ENCODE results near the gene CBR1. TPM values are rescaled to one million over a fixed set of nuclear protein-coding genes. Genes with fewer than 3 reads are reported as not detected.
A peak's percentile ranks its signal among the peaks of the same experiment; 100 is the strongest.

Gene CBR1
- total RNA-seq, 1 donor from 2014 or later = 20.3 TPM

GRCh38 chr21:36063375-36064084, 6.3 kb upstream of the CBR1 start:
- Mint-ChIP-seq H3K27ac (ENCODE audit: unreplicated experiment) (no peak overlapping the region), H3K4me1 (ENCODE audit: low read depth, unreplicated experiment) (peaks cover 5% of the 10 kb centered on the region), H3K27me3 (ENCODE audit: low read depth, unreplicated experiment) (no peaks in the 10 kb centered on the region), H3K4me3 (ENCODE audit: unreplicated experiment) (no peak overlapping the region), H3K36me3 (ENCODE audit: low read depth, unreplicated experiment) (no peaks in the 10 kb centered on the region), H3K9me3 (ENCODE audit: unreplicated experiment) (peaks cover under 1% of the 10 kb centered on the region)
- TF ChIP-seq EZH2 (IDR thresholded peaks at IDR 0.05; ENCODE audit: insufficient read depth, low read length) = no peak
- TF ChIP-seq, protein P1, sequence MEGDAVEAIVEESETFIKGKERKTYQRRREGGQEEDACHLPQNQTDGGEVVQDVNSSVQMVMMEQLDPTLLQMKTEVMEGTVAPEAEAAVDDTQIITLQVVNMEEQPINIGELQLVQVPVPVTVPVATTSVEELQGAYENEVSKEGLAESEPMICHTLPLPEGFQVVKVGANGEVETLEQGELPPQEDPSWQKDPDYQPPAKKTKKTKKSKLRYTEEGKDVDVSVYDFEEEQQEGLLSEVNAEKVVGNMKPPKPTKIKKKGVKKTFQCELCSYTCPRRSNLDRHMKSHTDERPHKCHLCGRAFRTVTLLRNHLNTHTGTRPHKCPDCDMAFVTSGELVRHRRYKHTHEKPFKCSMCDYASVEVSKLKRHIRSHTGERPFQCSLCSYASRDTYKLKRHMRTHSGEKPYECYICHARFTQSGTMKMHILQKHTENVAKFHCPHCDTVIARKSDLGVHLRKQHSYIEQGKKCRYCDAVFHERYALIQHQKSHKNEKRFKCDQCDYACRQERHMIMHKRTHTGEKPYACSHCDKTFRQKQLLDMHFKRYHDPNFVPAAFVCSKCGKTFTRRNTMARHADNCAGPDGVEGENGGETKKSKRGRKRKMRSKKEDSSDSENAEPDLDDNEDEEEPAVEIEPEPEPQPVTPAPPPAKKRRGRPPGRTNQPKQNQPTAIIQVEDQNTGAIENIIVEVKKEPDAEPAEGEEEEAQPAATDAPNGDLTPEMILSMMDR (IDR thresholded peaks at IDR 0.05; ENCODE audit: insufficient read depth, low read depth, low read length) = no peak
- Histone ChIP-seq H3K4me2 (ENCODE audit: low read length) (no peak overlapping the region), H4K20me1 (ENCODE audit: insufficient read depth, low read length) (no peaks in the 10 kb centered on the region), H3K4me3 (ENCODE audit: insufficient read depth, low read depth, low read length) (no peak overlapping the region), H3K27me3 (ENCODE audit: insufficient read depth, low read length) (no peaks in the 10 kb centered on the region), H3K36me3 (ENCODE audit: insufficient read depth, low read length) (no peaks in the 10 kb centered on the region), H3K27ac (ENCODE audit: low read depth, low read length) (no peak overlapping the region), H2AFZ (ENCODE audit: low read depth, low read length) (no peak overlapping the region), H3K9ac (ENCODE audit: low read length) (no peak overlapping the region), H3K4me1 (ENCODE audit: insufficient read depth, low read length) (peaks cover 3% of the 10 kb centered on the region), H3K79me2 (ENCODE audit: insufficient read depth, low read length) (peaks cover 10% of the 10 kb centered on the region), H3K9me3 (ENCODE audit: insufficient read depth, low read depth, low read length) (peaks cover 3% of the 10 kb centered on the region)
- FAIRE-seq = no peak
- no peak for DNase-seq (ENCODE audit: low read depth)

GRCh38 chr21:36064085-36064460, 5.8 kb upstream of the CBR1 start:
- TF ChIP-seq EZH2 (IDR thresholded peaks at IDR 0.05; ENCODE audit: insufficient read depth, low read length) = no peak
- TF ChIP-seq, protein P1 (IDR thresholded peaks at IDR 0.05; ENCODE audit: insufficient read depth, low read depth, low read length) = no peak
- H3K79me2 ChIP-seq (ENCODE audit: insufficient read depth, low read length) = peaks cover 5% of the 10 kb centered on the region

DNA sequence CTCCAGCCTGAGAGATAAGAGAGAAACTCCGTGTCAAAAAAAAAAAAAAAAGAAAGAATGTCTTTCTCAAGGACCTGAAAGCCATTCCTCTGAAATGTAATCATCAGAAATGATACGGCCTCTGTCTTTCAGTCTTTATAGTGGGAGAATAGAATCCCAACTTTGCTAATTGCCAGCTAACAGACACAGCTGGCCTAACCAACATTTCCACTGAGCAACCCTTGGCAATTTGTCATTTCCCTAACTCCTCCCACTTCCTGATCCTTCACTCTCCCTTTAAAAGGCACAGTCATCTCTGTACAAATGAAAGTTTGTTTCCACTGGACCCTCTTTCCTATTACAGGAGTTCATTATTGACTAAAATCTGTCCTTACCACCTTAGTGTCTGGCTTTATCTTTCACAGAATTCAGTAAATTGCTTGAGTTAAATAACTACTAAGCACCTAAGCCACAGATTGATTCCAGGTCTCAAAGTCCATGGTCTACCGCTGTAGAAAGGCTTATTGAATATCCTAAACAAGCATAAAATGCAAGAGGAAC, 4.3 kb upstream of the CBR1 start:
- H3K27ac ChIP-seq (ENCODE audit: low read depth, low read length) = no peak overlapping the region
- no peaks in the 10 kb centered on the region for H3K27me3 ChIP-seq (ENCODE audit: insufficient read depth, low read length)
- no peaks in the 10 kb centered on the region for H3K36me3 ChIP-seq (ENCODE audit: insufficient read depth, low read length)
- H2AFZ ChIP-seq (ENCODE audit: low read depth, low read length) = peak overlapping the region; percentile 64
- Mint-ChIP-seq H3K36me3 (ENCODE audit: low read depth, unreplicated experiment) (peaks cover 3% of the 10 kb centered on the region), H3K27ac (ENCODE audit: unreplicated experiment) (no peak overlapping the region), H3K27me3 (ENCODE audit: low read depth, unreplicated experiment) (no peaks in the 10 kb centered on the region), H3K4me1 (ENCODE audit: low read depth, unreplicated experiment) (no peaks in the 10 kb centered on the region), H3K4me3 (ENCODE audit: unreplicated experiment) (no peak overlapping the region), H3K9me3 (ENCODE audit: unreplicated experiment) (peaks cover 10% of the 10 kb centered on the region)
- FAIRE-seq (peak; percentile 32), DNase-seq (ENCODE audit: low read depth) (peak; percentile 51)
- H3K4me2 ChIP-seq (ENCODE audit: low read length) = peak overlapping the region; percentile 45
- peaks cover 10% of the 10 kb centered on the region for H3K4me1 ChIP-seq (ENCODE audit: insufficient read depth, low read length)
- H3K9me3 ChIP-seq (ENCODE audit: insufficient read depth, low read depth, low read length) = peaks cover 13% of the 10 kb centered on the region
- no peak overlapping the region for H3K9ac ChIP-seq (ENCODE audit: low read length)
- no peak for TF ChIP-seq EZH2 (IDR thresholded peaks at IDR 0.05; ENCODE audit: insufficient read depth, low read length)
- TF ChIP-seq, protein P1 (IDR thresholded peaks at IDR 0.05; ENCODE audit: insufficient read depth, low read depth, low read length) = no peak
- no peaks in the 10 kb centered on the region for H4K20me1 ChIP-seq (ENCODE audit: insufficient read depth, low read length)
- H3K4me3 ChIP-seq (ENCODE audit: insufficient read depth, low read depth, low read length) = no peak overlapping the region
- peaks cover 7% of the 10 kb centered on the region for H3K79me2 ChIP-seq (ENCODE audit: insufficient read depth, low read length)

More at GRCh38 chr21:36064085-36064460, 5.8 kb upstream of the CBR1 start:
- Histone ChIP-seq H3K9ac (ENCODE audit: low read length) (no peak overlapping the region), H3K4me1 (ENCODE audit: insufficient read depth, low read length) (peaks cover 3% of the 10 kb centered on the region), H2AFZ (ENCODE audit: low read depth, low read length) (no peak overlapping the region), H3K4me3 (ENCODE audit: insufficient read depth, low read depth, low read length) (no peak overlapping the region), H3K27ac (ENCODE audit: low read depth, low read length) (no peak overlapping the region), H3K9me3 (ENCODE audit: insufficient read depth, low read depth, low read length) (peaks cover 8% of the 10 kb centered on the region), H3K4me2 (ENCODE audit: low read length) (no peak overlapping the region), H3K27me3 (ENCODE audit: insufficient read depth, low read length) (no peaks in the 10 kb centered on the region), H4K20me1 (ENCODE audit: insufficient read depth, low read length) (no peaks in the 10 kb centered on the region), H3K36me3 (ENCODE audit: insufficient read depth, low read length) (no peaks in the 10 kb centered on the region)
- no peak for DNase-seq (ENCODE audit: low read depth)
- Mint-ChIP-seq H3K36me3 (ENCODE audit: low read depth, unreplicated experiment) (no peaks in the 10 kb centered on the region), H3K27me3 (ENCODE audit: low read depth, unreplicated experiment) (no peaks in the 10 kb centered on the region), H3K4me3 (ENCODE audit: unreplicated experiment) (no peak overlapping the region), H3K27ac (ENCODE audit: unreplicated experiment) (no peak overlapping the region), H3K9me3 (ENCODE audit: unreplicated experiment) (peaks cover 5% of the 10 kb centered on the region), H3K4me1 (ENCODE audit: low read depth, unreplicated experiment) (peaks cover under 1% of the 10 kb centered on the region)
- FAIRE-seq = no peak

Measured in astrocyte (in vitro differentiated cells and primary cell).